ENCODE data around the gene AIG1.

Gene AIG1

GRCh38 chr6:143198312-143198711 is 137.6 kb downstream of the AIG1 start:
- no peak for DNase-seq (ENCODE audit: low read depth)

- DNase-seq (ENCODE audit: low read depth) = no peak
Measured at GRCh38 chr6:143199291-143199690, 138.6 kb downstream of the AIG1 start.

GRCh38 chr6:143200167-143200770 is 139.6 kb downstream of the AIG1 start:
- DNase-seq (ENCODE audit: low read depth) = no peak

GRCh38 chr6:143204045-143204444 is 143.4 kb downstream of the AIG1 start:
- no peak for DNase-seq (ENCODE audit: low read depth)

- no peak for DNase-seq (ENCODE audit: low read depth)
Measured at GRCh38 chr6:143205131-143205535, 144.4 kb downstream of the AIG1 start.

- DNase-seq (ENCODE audit: low read depth) = no peak
Measured at GRCh38 chr6:143205585-143205984, 144.9 kb downstream of the AIG1 start.

- no peak for DNase-seq (ENCODE audit: low read depth)
Measured at GRCh38 chr6:143205991-143206390, 145.3 kb downstream of the AIG1 start.

- DNase-seq (ENCODE audit: low read depth) = no peak
Measured at GRCh38 chr6:143206550-143206949, 145.9 kb downstream of the AIG1 start.

GRCh38 chr6:143210420-143210819 is 149.7 kb downstream of the AIG1 start:
- DNase-seq (ENCODE audit: low read depth) = no peak

- DNase-seq (ENCODE audit: low read depth) = no peak
Measured at GRCh38 chr6:143213859-143214376, 153.2 kb downstream of the AIG1 start.

- no peak for DNase-seq (ENCODE audit: low read depth)
Measured at GRCh38 chr6:143215363-143215762, 154.7 kb downstream of the AIG1 start.

- DNase-seq (ENCODE audit: low read depth) = no peak
Measured at GRCh38 chr6:143215771-143216170, 155.1 kb downstream of the AIG1 start.

GRCh38 chr6:143218233-143218632 is 157.5 kb downstream of the AIG1 start:
- DNase-seq (ENCODE audit: low read depth) = no peak

- no peak for DNase-seq (ENCODE audit: low read depth)
Measured at GRCh38 chr6:143221698-143222097, 161.0 kb downstream of the AIG1 start.

GRCh38 chr6:143222310-143222709 is 161.6 kb downstream of the AIG1 start:
- DNase-seq (ENCODE audit: low read depth) = no peak

GRCh38 chr6:143222801-143223231 is 162.1 kb downstream of the AIG1 start:
- no peak for DNase-seq (ENCODE audit: low read depth)

- no peak for DNase-seq (ENCODE audit: low read depth)
Measured at GRCh38 chr6:143223895-143224294, 163.2 kb downstream of the AIG1 start.

- DNase-seq (ENCODE audit: low read depth) = no peak
Measured at GRCh38 chr6:143224516-143224915, 163.8 kb downstream of the AIG1 start.

- no peak for DNase-seq (ENCODE audit: low read depth)
Measured at GRCh38 chr6:143225929-143226328, 165.2 kb downstream of the AIG1 start.

- DNase-seq (ENCODE audit: low read depth) = no peak
Measured at GRCh38 chr6:143227675-143228074, 167.0 kb downstream of the AIG1 start.

- no peak for DNase-seq (ENCODE audit: low read depth)
Measured at GRCh38 chr6:143229400-143229799, 168.7 kb downstream of the AIG1 start.

- DNase-seq (ENCODE audit: low read depth) = no peak
Measured at GRCh38 chr6:143232849-143233248, 172.2 kb downstream of the AIG1 start.

GRCh38 chr6:143233554-143234285 is 173.0 kb downstream of the AIG1 start:
- DNase-seq (ENCODE audit: low read depth) = no peak

- no peak for DNase-seq (ENCODE audit: low read depth)
Measured at GRCh38 chr6:143234734-143235133, 174.0 kb downstream of the AIG1 start.
